HEK293 (cell line): ENCODE measurements around the gene PARP11.

Experiments used
- CTCF ChIA-PET: fragments of 350-600 bp; formaldehyde crosslinking; extraction: SDS; loops from one replicate; lab custom pipeline; 2021; ENCODE audit warnings: antibody characterized with exemption; lab: Yijun Ruan, JAX
- POLR2A ChIA-PET: fragments of 300-600 bp; formaldehyde crosslinking; extraction: SDS; loops from one replicate; lab custom pipeline; 2020; ENCODE audit warnings: antibody characterized with exemption, inconsistent platforms; lab: Yijun Ruan, JAX
- H3K27ac ChIP-seq: fragments of 200-500 bp; sonication (Bioruptor generic); 2 replicates; pipeline ENCODE4 v1.5.1; 2014; ENCODE audit warnings: low read depth, low read length, control low read depth, inconsistent platforms; ENCODE audit errors: extremely low read depth
- H3K36me3 ChIP-seq, 2 experiments: fragments of 200-500 bp in 1 of 2; sonication (Bioruptor generic) in 1 of 2; 1 replicate in 1 of 2; 2 replicates in 1 of 2; pipeline ENCODE4 v1.5.1; 2014 to 2017; ENCODE audit warnings: inconsistent platforms in 2 of 2, low read length in 2 of 2; ENCODE audit not compliant: control insufficient read depth in 2 of 2, insufficient read depth in 1 of 2
- H3K4me1 ChIP-seq: fragments of 200-500 bp; sonication (Bioruptor generic); 2 replicates; pipeline ENCODE4 v1.5.1; 2014; ENCODE audit warnings: mild to moderate bottlenecking, low read length, inconsistent platforms; ENCODE audit not compliant: control insufficient read depth, insufficient read depth
- H3K4me3 ChIP-seq: 2 replicates; pipeline ENCODE4 v1.5.1; 2011; ENCODE audit warnings: low read depth, mild to moderate bottlenecking, control low read depth, low read length, moderate library complexity
- H3K9me3 ChIP-seq: fragments of 200-500 bp; sonication (Bioruptor generic); 2 replicates; pipeline ENCODE4 v1.5.1; 2014; ENCODE audit warnings: low read depth, low read length, inconsistent platforms; ENCODE audit not compliant: control insufficient read depth, insufficient read depth
- IKZF3 ChIP-seq: fragments of 450-650 bp; IDR thresholded peaks from 2 replicates; pipeline ENCODE4 v1.5.0; 2018; ENCODE audit warnings: missing biosample characterization, mild to moderate bottlenecking, missing genetic modification characterization, moderate library complexity
- PRDM2 ChIP-seq: fragments of 450-650 bp; formaldehyde crosslinking; IDR thresholded peaks from 2 replicates; pipeline ENCODE4 v1.5.1; 2016; ENCODE audit warnings: missing biosample characterization, missing genetic modification characterization, borderline replicate concordance
- PRDM4 ChIP-seq: fragments of 450-650 bp; formaldehyde crosslinking; IDR thresholded peaks from 2 replicates; pipeline ENCODE4 v1.5.1; 2017; ENCODE audit warnings: missing biosample characterization, missing genetic modification characterization
- WT1 ChIP-seq: fragments of 450-650 bp; formaldehyde crosslinking; IDR thresholded peaks from 2 replicates; pipeline ENCODE4 v1.5.1; 2016; ENCODE audit warnings: missing biosample characterization, missing genetic modification characterization
- ZFP3 ChIP-seq: fragments of 450-650 bp; formaldehyde crosslinking; IDR thresholded peaks from 2 replicates; pipeline ENCODE4 v1.5.1; 2016; ENCODE audit warnings: low read depth, missing biosample characterization, missing genetic modification characterization
- ZNF221 ChIP-seq: fragments of 450-650 bp; formaldehyde crosslinking; IDR thresholded peaks from 2 replicates; pipeline ENCODE4 v1.5.1; 2017; ENCODE audit warnings: missing biosample characterization, missing genetic modification characterization, borderline replicate concordance
- ZNF37A ChIP-seq: fragments of 450-650 bp; IDR thresholded peaks from 2 replicates; pipeline ENCODE4 v1.5.1; 2018; ENCODE audit warnings: missing biosample characterization, missing genetic modification characterization
- ZNF394 ChIP-seq: fragments of 450-650 bp; formaldehyde crosslinking; IDR thresholded peaks from 2 replicates; pipeline ENCODE4 v1.5.1; 2016; ENCODE audit warnings: missing biosample characterization, missing genetic modification characterization, mild to moderate bottlenecking, moderate library complexity, borderline replicate concordance
- ZNF521 ChIP-seq: fragments of 450-650 bp; formaldehyde crosslinking; IDR thresholded peaks from 2 replicates; pipeline ENCODE4 v1.5.1; 2017; ENCODE audit warnings: missing biosample characterization, mild to moderate bottlenecking, missing genetic modification characterization
- ZNF530 ChIP-seq: fragments of 450-650 bp; formaldehyde crosslinking; IDR thresholded peaks from 2 replicates; pipeline ENCODE4 v1.5.1; 2016; ENCODE audit warnings: low read depth, missing biosample characterization, missing genetic modification characterization
- ZNF664 ChIP-seq: fragments of 450-650 bp; formaldehyde crosslinking; IDR thresholded peaks from 2 replicates; pipeline ENCODE4 v1.5.1; 2016; ENCODE audit warnings: missing biosample characterization, missing genetic modification characterization
- ZNF785 ChIP-seq: fragments of 450-650 bp; formaldehyde crosslinking; IDR thresholded peaks from 2 replicates; pipeline ENCODE4 v1.5.1; 2016; ENCODE audit warnings: missing biosample characterization, missing genetic modification characterization
- ZSCAN16 ChIP-seq: fragments of 450-650 bp; formaldehyde crosslinking; IDR thresholded peaks from 2 replicates; pipeline ENCODE4 v1.5.1; 2016; ENCODE audit warnings: missing biosample characterization, missing genetic modification characterization
- ZSCAN23 ChIP-seq: fragments of 450-650 bp; formaldehyde crosslinking; IDR thresholded peaks from 2 replicates; pipeline ENCODE4 v1.5.1; 2016; ENCODE audit warnings: missing biosample characterization, missing genetic modification characterization
- TF ChIP-seq, protein P1 (sequence below): fragments of 450-650 bp; formaldehyde crosslinking; IDR thresholded peaks from 2 replicates; pipeline ENCODE4 v1.5.1; 2016; ENCODE audit warnings: missing biosample characterization, missing genetic modification characterization
- TF ChIP-seq, protein P2 (sequence below): fragments of 450-650 bp; formaldehyde crosslinking; IDR thresholded peaks from 2 replicates; pipeline ENCODE4 v1.5.1; 2016; ENCODE audit warnings: missing biosample characterization, missing genetic modification characterization

The PARP11 gene

DNA sequence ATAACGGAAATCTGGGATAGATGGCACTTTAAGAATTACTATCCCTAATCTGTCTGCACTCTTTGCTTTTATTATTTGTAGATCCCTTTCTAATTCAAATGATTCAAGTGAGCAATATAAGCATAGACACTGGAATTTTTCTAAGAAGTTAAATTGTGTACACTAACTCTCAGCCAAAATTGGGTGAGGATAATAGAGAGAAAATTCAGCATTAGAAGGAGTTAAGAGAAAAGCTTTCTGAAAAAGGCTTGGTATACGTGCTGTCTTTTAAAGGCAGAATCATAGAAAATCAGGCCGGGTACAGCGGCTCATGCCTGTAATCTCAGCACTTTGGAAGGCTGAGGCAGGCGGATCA, 63.2 kb downstream of the PARP11 start (continued):
- TF ChIP-seq ZFP3 (tag by site-specific recombination), result no peak
- no peak for TF ChIP-seq ZNF37A (tag by site-specific recombination)
- no peak for TF ChIP-seq PRDM2
- TF ChIP-seq, protein P1, sequence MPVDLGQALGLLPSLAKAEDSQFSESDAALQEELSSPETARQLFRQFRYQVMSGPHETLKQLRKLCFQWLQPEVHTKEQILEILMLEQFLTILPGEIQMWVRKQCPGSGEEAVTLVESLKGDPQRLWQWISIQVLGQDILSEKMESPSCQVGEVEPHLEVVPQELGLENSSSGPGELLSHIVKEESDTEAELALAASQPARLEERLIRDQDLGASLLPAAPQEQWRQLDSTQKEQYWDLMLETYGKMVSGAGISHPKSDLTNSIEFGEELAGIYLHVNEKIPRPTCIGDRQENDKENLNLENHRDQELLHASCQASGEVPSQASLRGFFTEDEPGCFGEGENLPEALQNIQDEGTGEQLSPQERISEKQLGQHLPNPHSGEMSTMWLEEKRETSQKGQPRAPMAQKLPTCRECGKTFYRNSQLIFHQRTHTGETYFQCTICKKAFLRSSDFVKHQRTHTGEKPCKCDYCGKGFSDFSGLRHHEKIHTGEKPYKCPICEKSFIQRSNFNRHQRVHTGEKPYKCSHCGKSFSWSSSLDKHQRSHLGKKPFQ (tag by site-specific recombination), result no peak
- no peak for TF ChIP-seq ZNF221
- TF ChIP-seq, all 188 proteins: peak for 0

GRCh38 chr12:3809357-3810015, 63.7 kb downstream of the PARP11 start:
- Histone ChIP-seq H3K9me3 (no peaks in the 10 kb centered on the region), H3K36me3 (peaks cover 0 to 7% of the 10 kb centered on the region in 2 experiments; a peak in 1 of 3 replicates), H3K27ac (no peak overlapping the region), H3K4me3 (no peak overlapping the region), H3K4me1 (0 out of 2 replicates have a peak, but pooled peaks cover 3% of the 10 kb centered on the region)
- ChIA-PET CTCF (interaction anchor here (0.7 to 1.7 kb wide), 3 partner anchors 35 to 510 kb away, joined by 3 to 7 read pairs (median 3); no protein-coding TSS in a partner anchor), POLR2A (interaction anchor here (0.6 kb wide), 1 partner anchor 25 kb away, joined by 4 read pairs; no protein-coding TSS in a partner anchor)
- peak; percentile 77 for TF ChIP-seq WT1 (tag by site-specific recombination)
- no peak for TF ChIP-seq ZNF664

DNA sequence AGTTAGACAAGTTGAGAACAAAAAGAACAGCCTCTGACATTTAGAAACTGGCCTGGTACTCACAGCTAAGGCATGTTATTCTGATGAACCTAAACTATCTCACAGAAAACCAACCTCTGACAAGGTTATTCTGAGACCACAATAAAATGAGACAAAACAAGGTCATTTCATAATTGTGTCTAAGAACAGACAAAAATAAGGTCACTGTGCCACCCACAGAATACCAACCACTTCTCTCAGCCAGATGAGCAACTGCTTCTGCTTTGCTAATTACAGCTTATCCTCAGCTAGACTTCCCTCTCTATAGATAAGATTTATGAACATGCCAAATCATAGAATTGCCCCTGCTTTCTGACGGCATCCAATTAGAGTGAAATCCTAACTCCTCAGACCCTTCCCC, 68.1 kb downstream of the PARP11 start:
- H3K9me3 ChIP-seq, result no peaks in the 10 kb centered on the region
- ChIA-PET CTCF (interaction anchor here (0.6 to 5.2 kb wide), 8 partner anchors 10 to 1121 kb away, joined by 3 to 124 read pairs (median 4); no protein-coding TSS in a partner anchor), POLR2A (no interaction called here)

More for the DNA sequence above, 68.1 kb downstream of the PARP11 start:
- Histone ChIP-seq H3K27ac (no peak overlapping the region), H3K4me3 (no peak overlapping the region), H3K36me3 (no peaks in the 10 kb centered on the region), H3K4me1 (0 out of 2 replicates have a peak, but pooled peaks cover 3% of the 10 kb centered on the region)
- no peak for TF ChIP-seq ZNF530
- TF ChIP-seq, protein P2, sequence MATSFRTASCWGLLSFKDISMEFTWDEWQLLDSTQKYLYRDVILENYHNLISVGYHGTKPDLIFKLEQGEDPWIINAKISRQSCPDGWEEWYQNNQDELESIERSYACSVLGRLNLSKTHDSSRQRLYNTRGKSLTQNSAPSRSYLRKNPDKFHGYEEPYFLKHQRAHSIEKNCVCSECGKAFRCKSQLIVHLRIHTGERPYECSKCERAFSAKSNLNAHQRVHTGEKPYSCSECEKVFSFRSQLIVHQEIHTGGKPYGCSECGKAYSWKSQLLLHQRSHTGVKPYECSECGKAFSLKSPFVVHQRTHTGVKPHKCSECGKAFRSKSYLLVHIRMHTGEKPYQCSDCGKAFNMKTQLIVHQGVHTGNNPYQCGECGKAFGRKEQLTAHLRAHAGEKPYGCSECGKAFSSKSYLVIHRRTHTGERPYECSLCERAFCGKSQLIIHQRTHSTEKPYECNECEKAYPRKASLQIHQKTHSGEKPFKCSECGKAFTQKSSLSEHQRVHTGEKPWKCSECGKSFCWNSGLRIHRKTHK (tag by site-specific recombination), result no peak
- TF ChIP-seq ZSCAN16 (tag by site-specific recombination), result no peak
- no peak for TF ChIP-seq ZNF37A (tag by site-specific recombination)
- no peak for TF ChIP-seq IKZF3 (tag by site-specific recombination)
- no peak for TF ChIP-seq ZSCAN23
- TF ChIP-seq ZNF394 (tag by site-specific recombination), result no peak
- no peak for TF ChIP-seq PRDM4 (tag by site-specific recombination)
- no peak for TF ChIP-seq ZNF521 (tag by site-specific recombination)
- no peak for TF ChIP-seq ZNF785 (tag by site-specific recombination)
